ENCODE data around the gene C1orf116.

C1orf116 gene

DNA sequence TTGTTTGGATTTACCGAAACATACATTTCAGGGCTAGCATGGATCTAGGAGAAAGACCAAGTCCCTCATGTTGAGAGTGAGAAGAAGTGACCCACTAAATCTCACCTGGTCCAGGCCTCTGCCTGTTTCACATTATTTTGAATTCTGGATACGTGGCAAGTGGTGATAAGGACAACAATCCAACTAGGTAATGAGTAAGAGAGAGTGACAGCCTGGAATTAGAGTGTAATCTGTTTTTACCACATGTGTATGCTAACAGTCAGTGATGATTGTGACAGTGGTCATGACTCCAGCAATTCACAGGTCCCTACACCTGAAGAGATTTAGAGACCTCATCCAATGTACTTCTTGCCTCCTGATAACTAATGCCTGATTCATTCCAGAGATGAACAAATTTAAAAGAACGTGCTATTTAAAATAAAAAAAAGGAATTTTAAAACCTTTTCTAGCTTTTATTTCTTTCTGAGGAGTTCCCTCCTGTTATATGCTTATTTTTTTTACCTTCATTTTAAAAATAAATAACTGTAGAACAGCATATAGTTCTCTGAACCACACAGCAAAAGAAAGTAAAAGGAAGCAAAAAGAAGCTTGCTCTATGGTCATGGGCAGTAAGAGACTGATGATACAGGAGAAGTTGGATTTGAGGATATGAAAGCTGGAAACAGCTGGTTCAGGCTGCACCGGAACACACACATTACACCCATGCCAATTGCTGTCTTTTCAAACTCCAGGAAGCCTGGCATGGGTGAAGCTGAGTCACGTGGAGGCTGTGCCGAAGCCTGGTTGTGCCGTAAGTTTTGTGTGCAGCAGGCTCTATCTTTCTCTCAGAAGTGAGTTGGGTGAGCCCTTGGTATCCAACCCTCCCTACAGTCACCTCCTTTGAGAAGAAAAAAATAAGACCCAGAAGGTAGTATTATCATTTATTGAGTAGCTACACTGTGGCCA lies 14.7 kb downstream of the C1orf116 start:
- TF ChIP-seq TAF1 (IDR thresholded peaks at IDR 0.05; ENCODE audit: borderline replicate concordance, insufficient read depth, low read length) (no peak), REST (IDR thresholded peaks at IDR 0.05; ENCODE audit: insufficient read depth in 1 of 2, low read depth in 2 of 2, low read length in 2 of 2) (no peak), FOXP2 (optimal IDR thresholded peaks at IDR 0.05; ENCODE audit: borderline replicate concordance, extremely low read depth, extremely low read length, insufficient read depth) (no peak), SIN3A (IDR thresholded peaks at IDR 0.05; ENCODE audit: borderline replicate concordance, insufficient read depth, low read length) (no peak), POLR2AphosphoS5 (IDR thresholded peaks at IDR 0.05; ENCODE audit: low read depth, low read length) (no peak)

- TF ChIP-seq FOXP2 (optimal IDR thresholded peaks at IDR 0.05; ENCODE audit: borderline replicate concordance, extremely low read depth, extremely low read length, insufficient read depth) (no peak), TAF1 (IDR thresholded peaks at IDR 0.05; ENCODE audit: borderline replicate concordance, insufficient read depth, low read length) (no peak), SIN3A (IDR thresholded peaks at IDR 0.05; ENCODE audit: borderline replicate concordance, insufficient read depth, low read length) (no peak), REST (IDR thresholded peaks at IDR 0.05; ENCODE audit: insufficient read depth in 1 of 2, low read depth in 2 of 2, low read length in 2 of 2) (no peak), POLR2AphosphoS5 (IDR thresholded peaks at IDR 0.05; ENCODE audit: low read depth, low read length) (no peak)
Observed at GRCh38 chr1:207015791-207016190, 16.8 kb downstream of the C1orf116 start.

- TF ChIP-seq FOXP2 (optimal IDR thresholded peaks at IDR 0.05; ENCODE audit: borderline replicate concordance, extremely low read depth, extremely low read length, insufficient read depth) (no peak), REST (IDR thresholded peaks at IDR 0.05; ENCODE audit: insufficient read depth in 1 of 2, low read depth in 2 of 2, low read length in 2 of 2) (no peak), TAF1 (IDR thresholded peaks at IDR 0.05; ENCODE audit: borderline replicate concordance, insufficient read depth, low read length) (no peak), POLR2AphosphoS5 (IDR thresholded peaks at IDR 0.05; ENCODE audit: low read depth, low read length) (no peak), SIN3A (IDR thresholded peaks at IDR 0.05; ENCODE audit: borderline replicate concordance, insufficient read depth, low read length) (no peak)
Observed at GRCh38 chr1:207014728-207015127, 17.8 kb downstream of the C1orf116 start.

- no peak for TF ChIP-seq REST (IDR thresholded peaks at IDR 0.05; ENCODE audit: insufficient read depth in 1 of 2, low read depth in 2 of 2, low read length in 2 of 2)
- TF ChIP-seq SIN3A (IDR thresholded peaks at IDR 0.05; ENCODE audit: borderline replicate concordance, insufficient read depth, low read length) = no peak
- TF ChIP-seq POLR2AphosphoS5 (IDR thresholded peaks at IDR 0.05; ENCODE audit: low read depth, low read length) = no peak
Observed at GRCh38 chr1:207013321-207014085, 19.1 kb downstream of the C1orf116 start.

Data from PFSK-1 (cell line).